HepG2 (cell line): ENCODE measurements around the gene SP6. TPM values are rescaled to one million over a fixed set of nuclear protein-coding genes. Genes with fewer than 3 reads are reported as not detected.

Source experiments
- ATAC-seq: fragments of 200-7000 bp; cut with Tn5 transposase; 3 replicates; pipeline ENCODE4 v1.9.1; 2020; ENCODE audit warnings: mild to moderate bottlenecking, moderate library complexity
- BruUV-seq: library from RNA; stranded (reverse); fragments of 400-500 nt; replicated peaks from 2 replicates; lab custom pipeline; 2021; lab: Mats Ljungman, UMichigan
- CTCF ChIA-PET: fragments of 300-600 bp; formaldehyde crosslinking; extraction: SDS; loops from one replicate; lab custom pipeline; 2021; ENCODE audit warnings: low total read pairs, inconsistent platforms, low intra/inter-chr PET ratio; lab: Yijun Ruan, JAX
- POLR2A ChIA-PET: fragments of 350-600 bp; sonication (Branson Sonifier 250); formaldehyde crosslinking; loops from one replicate; lab custom pipeline; 2020; ENCODE audit warnings: antibody characterized with exemption, inconsistent platforms; lab: Yijun Ruan, JAX
- DNase-seq: peaks from one replicate; pipeline ENCODE4 v3.0.0-alpha.2; 2015; ENCODE audit warnings: low spot score
- FAIRE-seq: peaks from 3 replicates; lab custom pipeline; 2011; peaks lifted over from hg19 to GRCh38; lab: Jason Lieb, UNC
- H2AFZ ChIP-seq: one replicate; pipeline ENCODE4 v1.6.1; 2011; ENCODE audit warnings: low read length, inconsistent platforms
- H3K27ac ChIP-seq: fragments of 300-600 bp; 3 replicates; pipeline ENCODE4 v1.8.0; 2011; ENCODE audit warnings: mixed run types, mild to moderate bottlenecking, mixed read lengths, low read length, inconsistent platforms; ENCODE audit not compliant: insufficient read depth; ENCODE audit errors: extremely low read length
- H3K27me3 ChIP-seq, 2 experiments: fragments of 200-600 bp in 1 of 2; 2 replicates in 1 of 2; 3 replicates in 1 of 2; pipeline versions ENCODE4 v1.6.0 to v1.8.0; 2011; ENCODE audit warnings: low read length in 2 of 2, mild to moderate bottlenecking in 2 of 2, moderate library complexity in 2 of 2, inconsistent platforms in 1 of 2; ENCODE audit not compliant: insufficient read depth in 2 of 2, control insufficient read depth in 1 of 2
- H3K36me3 ChIP-seq, 2 experiments: fragments of 200-600 bp in 1 of 2; replicated peaks in 1 of 2; 2 replicates in 1 of 2; 3 replicates in 1 of 2; pipeline versions ENCODE4 v1.5.1 to v1.8.0; 2011; ENCODE audit warnings: low read length in 2 of 2, inconsistent platforms in 1 of 2; ENCODE audit not compliant: insufficient read depth in 2 of 2, control insufficient read depth in 1 of 2
- H3K4me1 ChIP-seq: 2 replicates; pipeline ENCODE4 v1.5.1; 2012; ENCODE audit warnings: low read length, inconsistent platforms; ENCODE audit not compliant: insufficient read depth
- H3K4me2 ChIP-seq: 2 replicates; pipeline ENCODE4 v1.6.0; 2011; ENCODE audit warnings: low read depth, low read length, inconsistent platforms
- H3K4me3 ChIP-seq, 3 experiments: fragments of 200-600 bp in 1 of 3; sonication (generic), shearing (Covaris generic) in 1 of 3; replicated peaks in 1 of 3; 2 replicates each; pipeline ENCODE4 v1.5.1; 2011 to 2016; ENCODE audit warnings: low read length in 3 of 3, inconsistent platforms in 2 of 3, low read depth in 2 of 3, mild to moderate bottlenecking in 2 of 3, control low read depth in 1 of 3, mixed read lengths in 1 of 3; ENCODE audit not compliant: insufficient read depth in 1 of 3
- H3K79me2 ChIP-seq: one replicate; pipeline ENCODE4 v1.6.1; 2011; ENCODE audit warnings: low read length, inconsistent platforms; ENCODE audit not compliant: insufficient read depth
- H3K9ac ChIP-seq: 2 replicates; pipeline ENCODE4 v1.6.0; 2011; ENCODE audit warnings: mild to moderate bottlenecking, low read depth, low read length, inconsistent platforms; ENCODE audit not compliant: insufficient read depth
- H3K9me3 ChIP-seq: 2 replicates; pipeline ENCODE4 v1.5.1; 2012; ENCODE audit warnings: mild to moderate bottlenecking, low read length
- H4K20me1 ChIP-seq: 2 replicates; pipeline ENCODE4 v1.6.0; 2011; ENCODE audit warnings: inconsistent platforms, mild to moderate bottlenecking, low read length, moderate library complexity; ENCODE audit not compliant: insufficient read depth
- CENPX ChIP-seq: sonication (generic); formaldehyde crosslinking; IDR thresholded peaks from 2 replicates; pipeline ENCODE4 v1.9.0; 2021; ENCODE audit warnings: mild to moderate bottlenecking, missing genetic modification reagents, moderate library complexity
- EHMT2 ChIP-seq: fragments of 200-600 bp; sonication (generic); IDR thresholded peaks from 2 replicates; pipeline ENCODE4 v1.7.0; 2017; ENCODE audit warnings: antibody characterized with exemption, low read depth, low read length, borderline replicate concordance
- MIER2 ChIP-seq: IDR thresholded peaks from 2 replicates; pipeline ENCODE4 v1.6.1; 2016; ENCODE audit warnings: missing biosample characterization, missing genetic modification reagents
- ZNF292 ChIP-seq: sonication (generic); formaldehyde crosslinking; IDR thresholded peaks from 2 replicates; pipeline ENCODE4 v1.8.1; 2022; ENCODE audit warnings: mild to moderate bottlenecking, low read depth, missing genetic modification reagents, borderline replicate concordance
- ZNF318 ChIP-seq: sonication (generic); formaldehyde crosslinking; IDR thresholded peaks from 2 replicates; pipeline ENCODE4 v1.4.0; 2020; ENCODE audit warnings: mild to moderate bottlenecking, missing genetic modification reagents
- WGBS: methylation state at CpG from one replicate; pipeline ENCODE4 v1.1.6; 2017; ENCODE audit warnings: low lambda C conversion rate; 5-methylcytosine and 5-hydroxymethylcytosine counted together
- in situ Hi-C: cut with HindIII; loops from 2 replicates; pipeline ENCODE4 v1.10.0; 2017; ENCODE audit warnings: low pct_unique_long_range_greater_than_20kb; ENCODE audit not compliant: extremely low pct_ligation_motif_present
- intact Hi-C: fragments of 100-400 bp; cut with micrococcal nuclease; formaldehyde crosslinking; loops from one replicate; pipeline ENCODE4 v1.10.0; 2022; ENCODE audit not compliant: unreplicated experiment
- polyA plus RNA-seq, 8 experiments: library from polyadenylated mRNA; depleted of rRNA in 3 of 8; stranded (reverse) in 7 of 8; unstranded in 1 of 8; fragments of >200 nt; fragmentation: Illumina TruSeq in 4 of 8; extraction: Trizol in 4 of 8; gene quantifications; 2 replicates each; pipeline versions ENCODE4 v1.2.1 to v1.2.3, GENCODE V29; 2011 to 2016; ENCODE audit warnings: low read depth in 4 of 8, missing spikeins in 1 of 8, mixed read lengths in 1 of 8; ENCODE audit not compliant: insufficient read depth in 1 of 8
- total RNA-seq, 5 experiments: library from RNA; depleted of rRNA; stranded (reverse); fragments of >200 nt; fragmentation: Illumina TruSeq; extraction: Trizol; gene quantifications; 2 replicates each; pipeline ENCODE4 v1.2.3, GENCODE V29; 2016; ENCODE audit warnings: low read depth in 1 of 5
- TF ChIP-seq, protein P1 (sequence below), 2 experiments: IDR thresholded peaks; 2 replicates each; pipeline ENCODE4 v1.6.1; 2011 to 2012; ENCODE audit warnings: low read length in 2 of 2, borderline replicate concordance in 1 of 2, low read depth in 1 of 2, mild to moderate bottlenecking in 1 of 2, moderate library complexity in 1 of 2
- TF ChIP-seq, protein P2 (sequence below): sonication (generic); formaldehyde crosslinking; conservative IDR thresholded peaks from 2 replicates; pipeline ENCODE4 v1.8.0; 2022; ENCODE audit warnings: missing genetic modification reagents

Gene SP6
- total and polyA plus RNA-seq, 2 of the 13 experiments (the other 11 are each of a cell fraction or from before 2014, with no cell fraction given): 0.07 TPM

- CTCF ChIA-PET: no interaction called here
- DNase-seq (no peak), ATAC-seq (no peak), FAIRE-seq (no peak)
- WGBS: 7% methylated on average over 2 of the region's 2 CpGs
- no peaks in the 10 kb centered on the region for H3K36me3 ChIP-seq
- in situ Hi-C loops: no loop called here
- peaks cover 4% of the 10 kb centered on the region; the same call in 1 of the 2 replicates for H4K20me1 ChIP-seq
- TF ChIP-seq EHMT2 (peak; percentile 70), MIER2 (peak; percentile 92), ZNF292 (CRISPR knock-in tag) (no peak), CENPX (CRISPR knock-in tag) (no peak), ZNF318 (CRISPR knock-in tag) (no peak)
- TF ChIP-seq, protein P1, sequence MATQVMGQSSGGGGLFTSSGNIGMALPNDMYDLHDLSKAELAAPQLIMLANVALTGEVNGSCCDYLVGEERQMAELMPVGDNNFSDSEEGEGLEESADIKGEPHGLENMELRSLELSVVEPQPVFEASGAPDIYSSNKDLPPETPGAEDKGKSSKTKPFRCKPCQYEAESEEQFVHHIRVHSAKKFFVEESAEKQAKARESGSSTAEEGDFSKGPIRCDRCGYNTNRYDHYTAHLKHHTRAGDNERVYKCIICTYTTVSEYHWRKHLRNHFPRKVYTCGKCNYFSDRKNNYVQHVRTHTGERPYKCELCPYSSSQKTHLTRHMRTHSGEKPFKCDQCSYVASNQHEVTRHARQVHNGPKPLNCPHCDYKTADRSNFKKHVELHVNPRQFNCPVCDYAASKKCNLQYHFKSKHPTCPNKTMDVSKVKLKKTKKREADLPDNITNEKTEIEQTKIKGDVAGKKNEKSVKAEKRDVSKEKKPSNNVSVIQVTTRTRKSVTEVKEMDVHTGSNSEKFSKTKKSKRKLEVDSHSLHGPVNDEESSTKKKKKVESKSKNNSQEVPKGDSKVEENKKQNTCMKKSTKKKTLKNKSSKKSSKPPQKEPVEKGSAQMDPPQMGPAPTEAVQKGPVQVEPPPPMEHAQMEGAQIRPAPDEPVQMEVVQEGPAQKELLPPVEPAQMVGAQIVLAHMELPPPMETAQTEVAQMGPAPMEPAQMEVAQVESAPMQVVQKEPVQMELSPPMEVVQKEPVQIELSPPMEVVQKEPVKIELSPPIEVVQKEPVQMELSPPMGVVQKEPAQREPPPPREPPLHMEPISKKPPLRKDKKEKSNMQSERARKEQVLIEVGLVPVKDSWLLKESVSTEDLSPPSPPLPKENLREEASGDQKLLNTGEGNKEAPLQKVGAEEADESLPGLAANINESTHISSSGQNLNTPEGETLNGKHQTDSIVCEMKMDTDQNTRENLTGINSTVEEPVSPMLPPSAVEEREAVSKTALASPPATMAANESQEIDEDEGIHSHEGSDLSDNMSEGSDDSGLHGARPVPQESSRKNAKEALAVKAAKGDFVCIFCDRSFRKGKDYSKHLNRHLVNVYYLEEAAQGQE (IDR thresholded peaks at IDR 0.05; ENCODE audit: borderline replicate concordance in 1 of 2, low read depth in 1 of 2, low read length in 2 of 2): peak; percentile 49 to 94
- TF ChIP-seq, protein P2, sequence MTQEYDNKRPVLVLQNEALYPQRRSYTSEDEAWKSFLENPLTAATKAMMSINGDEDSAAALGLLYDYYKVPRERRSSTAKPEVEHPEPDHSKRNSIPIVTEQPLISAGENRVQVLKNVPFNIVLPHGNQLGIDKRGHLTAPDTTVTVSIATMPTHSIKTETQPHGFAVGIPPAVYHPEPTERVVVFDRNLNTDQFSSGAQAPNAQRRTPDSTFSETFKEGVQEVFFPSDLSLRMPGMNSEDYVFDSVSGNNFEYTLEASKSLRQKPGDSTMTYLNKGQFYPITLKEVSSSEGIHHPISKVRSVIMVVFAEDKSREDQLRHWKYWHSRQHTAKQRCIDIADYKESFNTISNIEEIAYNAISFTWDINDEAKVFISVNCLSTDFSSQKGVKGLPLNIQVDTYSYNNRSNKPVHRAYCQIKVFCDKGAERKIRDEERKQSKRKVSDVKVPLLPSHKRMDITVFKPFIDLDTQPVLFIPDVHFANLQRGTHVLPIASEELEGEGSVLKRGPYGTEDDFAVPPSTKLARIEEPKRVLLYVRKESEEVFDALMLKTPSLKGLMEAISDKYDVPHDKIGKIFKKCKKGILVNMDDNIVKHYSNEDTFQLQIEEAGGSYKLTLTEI: no peak
- TF ChIP-seq, all 625 proteins: peak for 3
- no TSS peak for BruUV-seq
- no peaks in the 10 kb centered on the region for H3K4me1 ChIP-seq
- POLR2A ChIA-PET: no interaction called here
- no peaks in the 10 kb centered on the region for H3K79me2 ChIP-seq
- intact Hi-C loops: no loop called here
- no peak overlapping the region for H3K27ac ChIP-seq
- H3K4me3 ChIP-seq: no peak overlapping the region
- no peaks in the 10 kb centered on the region for H3K9me3 ChIP-seq
- no peak overlapping the region for H3K4me2 ChIP-seq
- no peak overlapping the region for H2AFZ ChIP-seq
- peaks cover 2 to 28% of the 10 kb centered on the region in 2 experiments; a peak in 4 of 5 replicates for H3K27me3 ChIP-seq
- no peak overlapping the region for H3K9ac ChIP-seq
These were observed 53.2 kb downstream of the SP6 start for GRCh38 chr17:47797797-47798196.
